HG03457 (cell line): Measurements from ENCODE around the gene MAP3K5.
"Not testable (repeated sequence)": the region's sequence is repeated elsewhere in the genome, so short reads cannot be mapped to it uniquely, and the experiment has no call there.

Experiments used
- ATAC-seq: cut with Tn5 transposase; IDR thresholded peaks from one replicate; pipeline ENCODE4 v1.9.1; 2021; ENCODE audit warnings: moderate number of reproducible peaks; ENCODE audit not compliant: unreplicated experiment

Gene MAP3K5

DNA sequence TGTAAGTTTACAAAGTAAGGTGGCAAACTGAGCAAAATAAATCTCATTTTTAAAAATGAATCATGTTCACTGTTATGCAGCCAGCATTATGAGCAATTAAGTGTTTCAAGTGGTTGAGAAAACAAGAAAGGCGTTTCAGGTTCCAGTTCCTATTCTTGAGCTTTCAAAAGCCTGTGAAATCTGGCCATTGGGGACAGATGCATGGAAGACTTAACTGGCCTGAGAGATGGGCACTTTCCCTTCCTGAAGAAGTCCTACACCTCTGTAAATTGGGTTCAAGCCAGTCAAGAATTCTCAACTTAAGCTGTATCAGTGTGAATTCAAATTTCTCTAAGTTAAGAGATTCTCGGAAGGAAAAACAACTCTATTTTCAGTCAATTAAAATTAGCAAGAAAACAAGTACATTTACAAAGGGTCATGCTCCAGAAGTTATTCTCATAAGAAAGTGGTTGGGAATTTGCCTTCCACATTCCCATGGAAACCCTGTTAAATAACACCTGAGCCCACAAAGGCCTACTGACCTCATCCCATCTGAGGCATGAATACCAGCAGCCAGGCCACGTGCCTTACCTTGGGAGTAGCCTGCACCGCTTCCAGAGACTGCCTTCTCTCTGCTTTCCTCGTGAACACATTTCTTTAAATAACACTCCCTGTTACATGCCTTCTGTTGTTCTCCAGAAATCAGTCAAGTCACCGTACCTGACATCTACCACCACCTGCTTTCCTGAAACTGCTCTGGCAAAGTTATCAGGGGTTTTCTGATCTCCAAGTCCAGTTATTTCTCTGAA is 19.4 kb downstream of the MAP3K5 start:
- ATAC-seq, result peak; percentile 40

DNA sequence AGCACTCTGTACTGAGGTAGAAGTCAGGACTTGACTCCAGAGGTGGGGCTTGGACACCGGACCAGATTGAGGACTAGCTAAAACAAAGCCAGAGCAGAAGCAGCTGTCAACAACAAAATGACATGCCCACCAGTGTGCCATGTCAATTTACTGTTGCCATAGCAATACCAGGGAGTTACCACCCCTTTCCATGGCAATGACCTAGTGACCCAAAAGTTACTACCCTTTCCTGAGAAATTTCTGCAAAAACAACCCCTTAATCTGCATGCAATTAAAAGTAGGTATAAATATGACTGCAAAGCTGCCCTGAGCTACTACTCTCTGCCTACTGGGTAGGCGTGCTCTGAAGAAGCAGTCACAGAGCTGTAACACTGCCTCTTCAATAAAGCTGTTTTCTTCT is 21.0 kb downstream of the MAP3K5 start:
- ATAC-seq, result no peak

GRCh38 chr6:136769759-136770158 is 22.5 kb downstream of the MAP3K5 start:
- no peak for ATAC-seq

DNA sequence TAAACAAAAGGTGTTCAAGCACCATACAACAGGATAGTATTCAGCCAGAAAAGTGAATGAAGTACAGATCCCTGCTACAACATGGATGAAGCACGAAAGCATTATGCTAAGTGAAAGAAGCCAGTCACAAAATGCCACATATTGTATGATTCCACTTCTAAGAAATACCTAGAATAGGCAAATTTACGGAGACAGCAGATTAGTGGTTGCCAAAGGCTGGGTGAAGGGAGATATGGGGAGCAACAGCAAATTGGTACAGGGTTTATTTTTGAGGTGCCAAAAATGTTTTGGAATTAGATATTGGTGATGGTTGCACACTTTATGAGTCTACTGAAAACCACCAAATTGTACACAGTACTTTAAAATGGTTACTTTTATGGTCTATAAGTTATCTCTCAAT is 23.2 kb downstream of the MAP3K5 start:
- no peak for ATAC-seq

GRCh38 chr6:136767570-136768309 is 24.5 kb downstream of the MAP3K5 start:
- ATAC-seq, result no peak

GRCh38 chr6:136767103-136767502 is 25.2 kb downstream of the MAP3K5 start:
- ATAC-seq, result no peak

GRCh38 chr6:136766274-136766673 is 26.0 kb downstream of the MAP3K5 start:
- no peak for ATAC-seq

- ATAC-seq, result peak; percentile 35
Observed at GRCh38 chr6:136764517-136764993, 27.7 kb downstream of the MAP3K5 start.

DNA sequence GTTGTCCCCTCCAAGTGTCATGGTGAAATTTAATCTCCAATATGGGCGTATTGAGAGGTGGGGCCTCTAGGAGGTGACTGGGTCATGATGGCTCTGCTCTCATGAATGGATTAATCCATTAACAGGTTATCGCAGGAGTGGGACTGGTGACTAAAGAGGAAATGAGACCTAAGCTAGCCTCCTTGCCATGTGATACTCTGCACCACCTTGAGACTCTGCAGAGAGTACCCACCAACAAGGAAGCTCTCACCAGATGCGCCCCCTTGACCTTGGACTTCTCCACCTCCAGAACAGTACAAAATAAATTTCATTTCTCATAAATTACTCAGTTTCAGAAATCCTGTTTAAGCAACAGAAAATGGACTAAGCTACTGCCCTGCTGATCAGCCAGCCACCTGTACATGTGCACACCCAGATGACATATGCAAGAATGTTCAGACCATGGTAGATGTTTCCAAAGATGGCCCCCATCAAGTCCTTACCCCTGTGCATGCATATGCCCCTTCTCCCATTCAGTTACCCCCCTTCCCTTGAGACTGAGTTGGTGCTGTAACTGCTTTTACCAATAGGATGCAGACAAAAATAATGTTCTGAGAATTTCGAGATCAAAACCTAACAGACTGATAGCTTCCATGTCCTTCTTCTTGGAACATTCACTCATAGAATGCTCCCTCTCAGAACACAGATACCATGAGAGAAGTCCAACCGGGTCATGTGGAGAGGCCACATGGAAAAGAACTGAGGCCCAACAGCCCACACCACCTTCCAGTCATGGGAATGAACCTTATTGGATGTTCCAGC is 28.4 kb downstream of the MAP3K5 start:
- peak; percentile 34 for ATAC-seq

DNA sequence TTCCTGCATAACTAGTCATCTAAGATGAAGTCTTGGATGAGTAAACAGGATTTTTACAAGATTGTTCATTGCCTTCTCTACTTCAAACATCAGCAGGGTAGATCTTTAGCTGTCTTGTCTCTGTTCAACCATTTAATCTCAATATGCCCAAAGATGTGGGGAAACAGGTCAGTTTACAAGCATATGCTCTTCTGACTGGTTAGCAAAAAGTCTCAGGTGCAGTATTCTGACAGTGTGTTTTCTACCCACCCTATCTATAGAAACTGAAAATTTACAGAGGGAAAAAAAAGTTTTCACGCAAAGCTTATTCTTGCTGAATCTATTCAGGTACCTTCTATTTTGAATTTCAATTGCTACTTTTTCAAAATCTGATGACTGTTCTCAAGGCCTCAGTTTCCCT is 29.0 kb downstream of the MAP3K5 start:
- no peak for ATAC-seq

DNA sequence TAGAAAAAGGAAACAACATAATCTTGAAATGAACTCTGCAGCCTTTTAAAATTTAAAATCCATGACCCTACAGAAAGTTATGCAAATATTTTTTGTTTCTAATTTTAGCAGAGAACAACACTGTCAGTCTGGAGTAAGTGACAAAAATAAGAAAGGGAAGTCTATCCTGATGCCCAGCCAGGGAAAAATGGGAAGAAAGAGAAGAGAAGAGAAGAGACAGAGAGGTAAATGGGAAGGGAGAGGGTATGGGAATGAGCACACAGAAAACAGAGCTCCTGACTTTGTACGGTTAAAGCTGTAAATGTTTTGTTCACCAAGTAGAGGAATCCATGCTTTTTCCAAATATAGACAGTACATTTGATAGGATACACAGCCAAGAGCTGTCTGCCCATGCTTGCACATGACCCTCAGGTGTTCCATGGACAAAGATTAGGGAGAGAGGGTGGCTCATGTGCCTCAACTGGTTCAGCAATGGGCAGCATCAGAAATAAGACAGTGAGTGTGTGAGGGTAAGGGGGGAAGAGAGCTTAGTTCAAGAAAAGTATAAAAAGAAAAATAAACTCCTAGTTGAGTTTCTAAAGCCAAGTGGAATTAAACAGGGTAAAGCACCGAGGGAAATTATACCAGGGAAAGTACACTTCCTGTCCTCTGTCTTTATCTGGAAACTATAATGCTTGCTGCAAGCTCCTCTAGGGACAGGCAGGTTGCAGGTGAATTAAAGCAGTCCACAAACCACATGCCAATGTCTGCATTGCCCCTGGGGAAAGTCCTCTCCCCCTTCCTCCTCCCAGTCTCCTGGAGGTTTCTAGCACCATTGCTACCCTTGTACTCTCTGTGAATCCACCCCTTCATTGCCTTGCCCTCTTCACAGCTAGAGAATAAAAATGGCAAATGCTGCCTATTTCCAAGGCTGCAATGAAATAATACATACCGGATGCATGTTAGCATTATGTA is 30.0 kb downstream of the MAP3K5 start:
- no peak for ATAC-seq

DNA sequence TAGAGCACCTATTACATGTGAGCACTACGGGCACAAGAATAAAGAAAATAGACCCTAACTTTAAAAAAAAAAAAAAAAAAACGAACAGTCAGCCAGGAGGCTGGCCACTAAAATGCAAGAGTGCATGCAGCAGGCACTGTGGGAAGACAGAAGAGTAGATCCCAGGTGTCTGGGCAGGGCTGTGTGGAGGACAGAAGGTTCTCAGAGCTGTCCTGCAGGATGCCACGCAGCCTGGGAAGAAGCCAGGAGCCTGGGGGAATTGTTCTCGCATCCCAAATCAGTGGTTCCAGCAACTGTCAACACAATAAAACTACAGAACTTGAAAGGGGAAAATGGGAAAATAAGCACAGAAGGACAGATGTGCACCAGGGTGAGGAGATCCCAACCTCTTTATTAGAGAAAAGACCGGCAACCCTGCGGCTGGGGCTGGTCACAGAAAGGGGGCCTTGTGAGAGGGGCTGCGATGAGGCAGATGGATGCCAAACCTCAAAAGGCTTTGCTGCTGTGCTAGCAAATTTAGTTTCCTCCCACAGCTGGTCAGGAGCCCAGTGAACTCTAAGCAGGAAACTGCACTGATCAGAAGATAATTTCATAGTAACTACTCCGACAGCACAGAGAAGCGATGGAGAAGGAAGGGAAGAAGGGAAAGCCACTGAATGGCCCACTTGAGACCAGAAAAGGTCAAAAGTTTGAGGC is 30.9 kb downstream of the MAP3K5 start:
- no peak for ATAC-seq

DNA sequence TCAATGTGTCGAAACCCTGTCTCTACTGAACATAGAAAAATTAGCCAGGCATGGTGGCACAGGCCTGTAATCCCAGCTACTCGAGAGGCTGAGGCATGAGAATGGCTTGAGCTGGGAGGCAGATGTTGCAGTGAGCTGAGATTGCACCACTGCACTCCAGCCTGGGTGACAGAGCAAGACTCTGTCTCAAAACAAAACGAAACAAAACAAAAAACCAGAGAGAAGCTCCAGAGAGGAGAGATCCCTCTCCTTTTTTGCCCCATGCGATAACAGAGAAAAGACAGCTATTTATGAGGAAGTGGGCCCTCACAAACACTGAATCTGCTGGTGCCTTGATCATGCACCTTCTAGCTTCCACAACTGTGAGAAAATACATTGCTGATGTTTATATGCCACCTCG is 31.5 kb downstream of the MAP3K5 start:
- not testable (repeated sequence) for ATAC-seq

DNA sequence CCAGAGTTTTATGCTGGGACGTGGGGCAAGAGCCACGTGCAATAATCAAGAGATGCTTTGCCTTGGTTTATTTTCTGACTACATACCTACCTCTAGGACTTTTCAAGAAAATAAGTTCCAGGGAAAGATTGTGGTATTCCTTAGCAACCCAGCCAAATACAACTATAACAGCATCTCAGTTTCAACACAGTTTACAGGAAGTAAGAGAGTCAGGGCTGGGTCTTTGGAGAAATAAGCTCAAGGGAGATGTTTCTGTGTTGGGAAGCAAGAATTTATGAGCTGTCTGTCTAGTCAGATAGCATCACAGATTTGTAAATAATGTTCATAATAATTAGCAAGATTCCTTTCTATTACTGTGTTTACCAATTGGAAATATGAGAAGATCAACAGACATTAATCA is 35.1 kb downstream of the MAP3K5 start:
- ATAC-seq, result no peak

DNA sequence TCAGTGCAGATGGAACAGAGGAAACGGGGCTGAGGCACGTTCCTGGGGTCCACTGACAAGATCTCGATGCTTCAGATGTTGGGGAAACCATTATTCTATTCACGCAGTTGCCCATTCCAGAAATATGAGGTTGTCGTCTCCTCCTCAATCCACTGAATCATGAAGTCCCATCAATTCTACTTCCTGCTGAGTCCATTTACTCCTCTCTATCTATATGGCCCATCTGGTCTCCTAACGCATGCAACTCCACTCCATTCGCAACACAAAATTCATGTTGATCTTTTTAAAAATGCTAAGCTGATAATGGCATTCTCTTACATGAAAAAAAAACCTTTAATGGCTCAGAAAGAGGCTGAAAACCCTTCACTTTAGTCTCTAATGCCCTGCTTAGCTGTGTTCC is 37.5 kb downstream of the MAP3K5 start:
- ATAC-seq, result no peak

DNA sequence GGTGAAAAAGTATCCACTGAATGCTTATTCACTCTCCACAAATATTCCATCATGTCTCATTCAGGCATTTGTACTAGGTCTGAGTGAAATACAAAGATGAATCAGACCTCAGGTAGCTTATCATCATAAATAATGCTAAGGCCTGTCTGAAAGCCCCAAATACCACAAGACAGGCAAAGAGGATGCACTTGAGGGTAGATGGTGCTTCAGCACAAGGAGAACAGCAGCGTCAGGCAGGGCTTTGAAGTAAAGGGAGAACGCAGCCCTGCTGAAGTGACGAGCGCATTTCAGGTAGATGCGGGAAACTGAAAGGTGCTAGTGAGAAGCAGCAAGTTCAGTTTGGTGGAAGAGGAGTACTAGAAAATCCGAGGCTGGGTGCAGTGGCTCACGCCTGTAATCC is 38.7 kb downstream of the MAP3K5 start:
- ATAC-seq, result no peak

GRCh38 chr6:136752554-136752953 is 39.7 kb downstream of the MAP3K5 start:
- no peak for ATAC-seq

- ATAC-seq, result no peak
Observed at GRCh38 chr6:136751991-136752390, 40.3 kb downstream of the MAP3K5 start.

DNA sequence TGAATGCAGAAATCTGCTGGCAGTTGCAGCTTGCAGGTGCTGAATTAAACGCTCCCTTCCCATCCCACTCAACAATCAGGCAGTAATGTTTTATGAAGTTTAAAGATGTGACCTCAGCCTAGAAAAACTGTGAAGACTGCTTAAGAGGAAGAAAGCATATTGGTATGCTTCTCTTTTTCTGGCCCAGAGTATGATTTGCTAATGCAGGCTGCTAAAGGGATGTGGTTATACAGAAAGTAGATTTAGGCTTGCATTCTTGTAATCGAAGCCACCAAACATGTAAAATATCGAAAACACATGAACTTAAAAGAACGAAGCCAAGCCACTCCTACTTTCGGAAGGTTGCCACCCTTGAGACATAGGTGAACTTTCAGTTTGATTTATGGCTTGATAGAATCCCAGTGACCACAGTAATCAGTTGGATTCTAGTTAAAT is 40.7 kb downstream of the MAP3K5 start:
- ATAC-seq, result peak; percentile 82
